Cardiac muscle cell (in vitro differentiated cells and primary cell): ENCODE measurements around the gene TMEM86B. TPM values are rescaled to one million over a fixed set of nuclear protein-coding genes. Genes with fewer than 3 reads are reported as not detected.

Source experiments
- DNase-seq, 2 donors: peaks; one replicate each; pipeline versions ENCODE4 v3.0.0 to v3.0.0-alpha.2; 2010 to 2017; ENCODE audit warnings: low read depth in 1 of 2, low spot score in 1 of 2
- H3K27ac ChIP-seq: fragments of 200-600 bp; sonication (generic); 2 replicates; pipeline ENCODE4 v1.5.1; 2016
- H3K27me3 ChIP-seq: fragments of 200-600 bp; sonication (generic); 2 replicates; pipeline ENCODE4 v1.6.0; 2016; ENCODE audit warnings: control low read depth
- H3K36me3 ChIP-seq: fragments of 200-600 bp; sonication (generic); 2 replicates; pipeline ENCODE4 v1.5.1; 2016; ENCODE audit warnings: control low read depth
- H3K4me1 ChIP-seq: fragments of 200-600 bp; sonication (generic); 2 replicates; pipeline ENCODE4 v1.8.1; 2017; ENCODE audit warnings: low read depth, mild to moderate bottlenecking, mixed run types
- H3K4me3 ChIP-seq: fragments of 200-600 bp; sonication (generic); 2 replicates; pipeline ENCODE4 v1.5.1; 2016; ENCODE audit warnings: mild to moderate bottlenecking
- H3K9me3 ChIP-seq: fragments of 200-600 bp; sonication (generic); 2 replicates; pipeline ENCODE4 v1.5.1; 2017; ENCODE audit warnings: low read depth, mild to moderate bottlenecking, control low read depth
- polyA plus RNA-seq: library from polyadenylated mRNA; unstranded; fragments of >200 nt; fragmentation: Nextera tagmentation; extraction: Ambion mirVana; gene quantifications from 2 replicates; pipeline ENCODE4 v1.2.1, GENCODE V29; 2016
- total RNA-seq: library from RNA; depleted of rRNA; stranded (reverse); fragments of >200 nt; gene quantifications from 2 replicates; pipeline ENCODE4 v1.2.3, GENCODE V29; 2016
- TF ChIP-seq, protein P1 (sequence below): IDR thresholded peaks from 2 replicates; pipeline ENCODE4 v1.5.1; 2012; ENCODE audit warnings: low read depth, mild to moderate bottlenecking, low read length

TMEM86B gene
- total and polyA plus RNA-seq, 2 experiments from 2014 or later, result 2.6 to 4.7 TPM

DNA sequence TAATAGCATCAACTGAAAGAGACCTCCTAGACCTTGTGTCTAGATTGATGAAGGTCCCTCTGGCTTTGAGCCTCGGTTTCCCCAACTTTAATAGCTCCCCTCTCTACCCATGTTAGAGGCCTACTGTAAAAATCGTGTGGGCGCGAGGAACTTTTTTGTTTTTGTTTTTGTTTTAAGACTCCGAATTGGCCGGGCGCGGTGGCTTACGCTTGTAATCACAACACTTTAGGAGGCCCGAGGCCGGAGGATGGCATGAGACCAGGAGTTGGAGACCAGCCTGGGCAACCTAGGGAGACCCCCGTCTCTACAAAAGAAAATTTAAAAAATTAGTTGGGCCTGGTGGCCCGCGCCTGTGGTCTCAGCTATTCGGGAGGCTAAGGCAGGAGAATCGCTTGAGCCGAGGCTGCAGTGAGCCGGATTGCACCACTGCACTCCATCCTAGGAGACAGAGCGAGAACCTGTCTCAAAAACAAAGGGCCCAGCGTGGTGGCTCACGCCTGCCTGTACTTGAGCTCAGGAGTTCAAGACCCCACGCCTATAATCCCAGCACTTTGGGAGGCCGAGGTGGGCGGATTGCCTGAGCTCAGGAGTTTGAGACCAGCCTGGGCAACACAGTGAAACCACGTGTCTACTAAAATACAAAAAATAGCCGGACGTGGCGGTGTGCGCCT is 31.1 kb upstream of the TMEM86B start:
- no peak for DNase-seq
- no peaks in the 10 kb centered on the region for H3K9me3 ChIP-seq
- H3K27me3 ChIP-seq, result no peaks in the 10 kb centered on the region

GRCh38 chr19:55258828-55259539 is 30.4 kb upstream of the TMEM86B start, which contains the start of gene PPP6R1:
Gene PPP6R1, minus strand, starts transcription at chr19:55259017. Its CDS starts 11,914 bp downstream, at chr19:55247103.
- peak; percentile 98 to 100 for DNase-seq
- Histone ChIP-seq H3K27me3 (no peaks in the 10 kb centered on the region), H3K9me3 (no peaks in the 10 kb centered on the region), H3K36me3 (no peaks in the 10 kb centered on the region), H3K27ac (peak within 1 kb of the TSS; percentile 90), H3K4me1 (peaks cover 15% of the 10 kb centered on the region), H3K4me3 (peak within 1 kb of the TSS; percentile 85)
- TF ChIP-seq, protein P1, sequence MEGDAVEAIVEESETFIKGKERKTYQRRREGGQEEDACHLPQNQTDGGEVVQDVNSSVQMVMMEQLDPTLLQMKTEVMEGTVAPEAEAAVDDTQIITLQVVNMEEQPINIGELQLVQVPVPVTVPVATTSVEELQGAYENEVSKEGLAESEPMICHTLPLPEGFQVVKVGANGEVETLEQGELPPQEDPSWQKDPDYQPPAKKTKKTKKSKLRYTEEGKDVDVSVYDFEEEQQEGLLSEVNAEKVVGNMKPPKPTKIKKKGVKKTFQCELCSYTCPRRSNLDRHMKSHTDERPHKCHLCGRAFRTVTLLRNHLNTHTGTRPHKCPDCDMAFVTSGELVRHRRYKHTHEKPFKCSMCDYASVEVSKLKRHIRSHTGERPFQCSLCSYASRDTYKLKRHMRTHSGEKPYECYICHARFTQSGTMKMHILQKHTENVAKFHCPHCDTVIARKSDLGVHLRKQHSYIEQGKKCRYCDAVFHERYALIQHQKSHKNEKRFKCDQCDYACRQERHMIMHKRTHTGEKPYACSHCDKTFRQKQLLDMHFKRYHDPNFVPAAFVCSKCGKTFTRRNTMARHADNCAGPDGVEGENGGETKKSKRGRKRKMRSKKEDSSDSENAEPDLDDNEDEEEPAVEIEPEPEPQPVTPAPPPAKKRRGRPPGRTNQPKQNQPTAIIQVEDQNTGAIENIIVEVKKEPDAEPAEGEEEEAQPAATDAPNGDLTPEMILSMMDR, result no peak

More for the DNA sequence above, 31.1 kb upstream of the TMEM86B start:
- Histone ChIP-seq H3K4me3 (peak overlapping the region; percentile 85), H3K27ac (peak overlapping the region; percentile 86), H3K4me1 (peaks cover 15% of the 10 kb centered on the region), H3K36me3 (no peaks in the 10 kb centered on the region)
- TF ChIP-seq, protein P1, result no peak

GRCh38 chr19:55258476-55258827 is 29.9 kb upstream of the TMEM86B start:
- peak overlapping the region; percentile 90 for H3K27ac ChIP-seq
- no peaks in the 10 kb centered on the region for H3K9me3 ChIP-seq
- no peaks in the 10 kb centered on the region for H3K36me3 ChIP-seq
- H3K4me3 ChIP-seq, result peak overlapping the region; percentile 85
- TF ChIP-seq, protein P1, result no peak
- H3K4me1 ChIP-seq, result peaks cover 15% of the 10 kb centered on the region
- no peaks in the 10 kb centered on the region for H3K27me3 ChIP-seq
- peak in 1 of 2 donors; percentile 32 for DNase-seq

- DNase-seq, result peak; percentile 17 to 47
- H3K36me3 ChIP-seq, result no peaks in the 10 kb centered on the region
- H3K27ac ChIP-seq, result peak overlapping the region; percentile 90
- no peaks in the 10 kb centered on the region for H3K9me3 ChIP-seq
- no peaks in the 10 kb centered on the region for H3K27me3 ChIP-seq
- H3K4me1 ChIP-seq, result peaks cover 15% of the 10 kb centered on the region
- H3K4me3 ChIP-seq, result peak overlapping the region; percentile 85
- TF ChIP-seq, protein P1, result no peak
Measured at GRCh38 chr19:55257461-55258420, 29.2 kb upstream of the TMEM86B start.
